ENCODE data around the gene SLC25A23.
A peak's percentile ranks its signal among the peaks of the same experiment; 100 is the strongest.

SLC25A23 gene

DNA sequence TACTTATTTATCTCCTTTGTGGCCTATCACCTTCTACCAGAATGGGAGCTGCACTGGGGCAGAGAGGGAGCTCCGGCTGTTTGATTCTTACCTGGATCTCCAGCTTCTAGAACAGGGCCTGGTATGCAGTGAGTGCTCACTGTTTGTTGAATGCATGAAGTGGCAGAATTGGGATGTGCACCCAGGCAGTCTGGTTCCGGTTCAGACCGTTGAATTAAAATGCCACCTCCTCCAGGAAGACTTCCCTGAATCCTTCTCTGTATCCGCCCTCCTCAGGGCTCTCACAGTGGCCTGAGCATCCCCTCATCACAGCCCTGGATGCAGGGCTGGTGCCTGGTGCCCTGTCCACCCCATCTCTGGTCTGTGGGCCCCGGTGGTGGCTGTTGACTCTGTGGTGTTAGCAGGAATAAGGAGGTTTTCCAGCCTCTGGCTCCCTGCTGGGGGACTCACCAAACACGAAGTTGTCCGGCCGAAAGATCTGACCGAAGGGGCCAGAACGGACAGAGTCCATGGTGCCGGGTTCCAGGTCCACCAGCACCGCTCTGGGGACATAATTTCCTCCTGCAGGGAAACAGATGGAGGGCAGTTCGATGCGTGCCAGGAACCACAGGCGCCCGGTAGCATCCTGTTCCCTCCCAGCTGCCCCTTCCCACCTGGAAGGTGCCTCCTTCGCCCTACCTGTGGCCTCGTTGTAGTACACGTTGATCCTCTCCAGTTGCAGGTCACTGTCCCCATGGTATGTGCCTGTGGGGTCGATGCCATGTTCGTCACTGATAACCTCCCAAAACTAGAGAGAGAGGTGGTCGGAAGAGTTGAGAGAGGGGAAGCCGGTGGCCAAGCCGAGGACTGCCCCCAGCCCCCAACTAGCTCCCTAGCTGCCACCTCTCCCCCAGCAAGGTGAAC lies 41.5 kb upstream of the SLC25A23 start:
- Histone ChIP-seq H3K4me1 (ENCODE audit: low read depth, poor library complexity, severe bottlenecking) (peaks cover 18% of the 10 kb centered on the region), H3K4me3 (IDR thresholded peaks at IDR 0.05; ENCODE audit: insufficient read depth, low read depth, low read length) (no peak overlapping the region), H3K9ac (peak overlapping the region; percentile 59; the same call in 1 of the 2 replicates), H3K27ac (no peak overlapping the region), H3K36me3 (ENCODE audit: insufficient read depth) (no peaks in the 10 kb centered on the region), H3K4me2 (peak overlapping the region; percentile 62; the same call in 1 of the 2 replicates), H2AFZ (ENCODE audit: low read depth) (peak overlapping the region; percentile 86; the same call in 1 of the 2 replicates), H3K79me2 (ENCODE audit: insufficient read depth, low read depth) (no peaks in the 10 kb centered on the region), H3K27me3 (ENCODE audit: insufficient read depth, low read depth) (no peaks in the 10 kb centered on the region), H4K20me1 (ENCODE audit: insufficient read depth) (no peaks in the 10 kb centered on the region)
- no peak for TF ChIP-seq CTCF (conservative IDR thresholded peaks at IDR 0.05; ENCODE audit: low read depth, low read length)

DNA sequence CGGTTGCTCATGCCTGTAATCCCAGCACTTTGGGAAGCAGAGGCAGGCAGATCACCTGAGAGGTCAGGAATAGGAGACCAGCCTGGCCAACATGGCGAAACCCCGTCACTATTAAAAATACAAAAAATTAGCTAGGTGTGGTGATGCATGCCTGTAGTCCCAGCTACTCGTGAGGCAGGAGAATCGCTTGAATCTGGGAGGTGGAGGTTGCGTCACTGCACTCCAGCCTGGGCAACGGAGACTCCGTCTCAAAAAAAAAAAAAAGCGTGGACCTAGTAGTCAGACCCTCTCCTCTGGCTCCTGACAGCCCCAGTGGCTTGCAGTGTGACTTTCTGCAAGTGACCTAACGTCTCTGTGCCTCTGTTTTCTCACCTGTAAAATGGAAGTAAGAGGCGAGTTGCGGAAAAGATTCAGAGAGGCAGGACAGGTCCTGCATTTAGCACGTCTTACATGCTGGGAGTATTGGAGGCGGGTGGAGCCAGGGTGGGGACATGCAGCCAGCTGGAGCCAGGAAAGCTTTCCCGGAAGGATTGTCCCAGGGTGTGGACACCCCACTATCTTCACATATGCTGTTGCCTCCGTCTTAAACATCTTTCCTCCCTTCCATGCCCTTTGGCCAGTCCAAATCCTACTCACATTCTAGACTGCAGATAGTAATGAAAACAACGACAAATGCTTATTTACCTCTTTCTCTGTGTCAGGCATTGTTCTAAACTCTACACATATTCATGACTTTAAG lies 39.6 kb upstream of the SLC25A23 start:
- H3K4me1 ChIP-seq (ENCODE audit: low read depth, poor library complexity, severe bottlenecking): peaks cover 8% of the 10 kb centered on the region
- no peaks in the 10 kb centered on the region for H4K20me1 ChIP-seq (ENCODE audit: insufficient read depth)
- no peak overlapping the region for H2AFZ ChIP-seq (ENCODE audit: low read depth)
- no peaks in the 10 kb centered on the region for H3K79me2 ChIP-seq (ENCODE audit: insufficient read depth, low read depth)
- H3K4me3 ChIP-seq (IDR thresholded peaks at IDR 0.05; ENCODE audit: insufficient read depth, low read depth, low read length): no peak overlapping the region
- no peak overlapping the region for H3K27ac ChIP-seq
- H3K27me3 ChIP-seq (ENCODE audit: insufficient read depth, low read depth): no peaks in the 10 kb centered on the region
- no peak overlapping the region for H3K4me2 ChIP-seq
- H3K9ac ChIP-seq: no peak overlapping the region
- TF ChIP-seq CTCF (conservative IDR thresholded peaks at IDR 0.05; ENCODE audit: low read depth, low read length): no peak
- H3K36me3 ChIP-seq (ENCODE audit: insufficient read depth): no peaks in the 10 kb centered on the region

GRCh38 chr19:6498294-6499036 lies 38.9 kb upstream of the SLC25A23 start:
- H2AFZ ChIP-seq (ENCODE audit: low read depth): no peak overlapping the region
- no peak overlapping the region for H3K27ac ChIP-seq
- no peak for TF ChIP-seq CTCF (conservative IDR thresholded peaks at IDR 0.05; ENCODE audit: low read depth, low read length)
- no peaks in the 10 kb centered on the region for H3K27me3 ChIP-seq (ENCODE audit: insufficient read depth, low read depth)
- H3K4me1 ChIP-seq (ENCODE audit: low read depth, poor library complexity, severe bottlenecking): peaks cover 5% of the 10 kb centered on the region
- H3K9ac ChIP-seq: no peak overlapping the region
- H3K4me3 ChIP-seq (IDR thresholded peaks at IDR 0.05; ENCODE audit: insufficient read depth, low read depth, low read length): no peak overlapping the region
- no peaks in the 10 kb centered on the region for H4K20me1 ChIP-seq (ENCODE audit: insufficient read depth)
- H3K79me2 ChIP-seq (ENCODE audit: insufficient read depth, low read depth): no peaks in the 10 kb centered on the region
- no peak overlapping the region for H3K4me2 ChIP-seq
- no peaks in the 10 kb centered on the region for H3K36me3 ChIP-seq (ENCODE audit: insufficient read depth)

GRCh38 chr19:6495947-6496346 lies 36.4 kb upstream of the SLC25A23 start:
- no peak overlapping the region for H3K4me2 ChIP-seq
- no peaks in the 10 kb centered on the region for H3K79me2 ChIP-seq (ENCODE audit: insufficient read depth, low read depth)
- H3K9ac ChIP-seq: no peak overlapping the region
- no peak for TF ChIP-seq CTCF (conservative IDR thresholded peaks at IDR 0.05; ENCODE audit: low read depth, low read length)
- H3K27ac ChIP-seq: no peak overlapping the region
- no peaks in the 10 kb centered on the region for H3K4me1 ChIP-seq (ENCODE audit: low read depth, poor library complexity, severe bottlenecking)
- no peaks in the 10 kb centered on the region for H3K27me3 ChIP-seq (ENCODE audit: insufficient read depth, low read depth)
- no peak overlapping the region for H3K4me3 ChIP-seq (IDR thresholded peaks at IDR 0.05; ENCODE audit: insufficient read depth, low read depth, low read length)
- no peaks in the 10 kb centered on the region for H4K20me1 ChIP-seq (ENCODE audit: insufficient read depth)
- no peaks in the 10 kb centered on the region for H3K36me3 ChIP-seq (ENCODE audit: insufficient read depth)
- H2AFZ ChIP-seq (ENCODE audit: low read depth): no peak overlapping the region
